AG08396 (cell line): Measurements from ENCODE around the gene CASP7.

Experiments
- DNase-seq: peaks from one replicate; pipeline ENCODE4 v3.0.0; 2012; ENCODE audit warnings: low spot score, mixed read lengths

The CASP7 gene

DNA sequence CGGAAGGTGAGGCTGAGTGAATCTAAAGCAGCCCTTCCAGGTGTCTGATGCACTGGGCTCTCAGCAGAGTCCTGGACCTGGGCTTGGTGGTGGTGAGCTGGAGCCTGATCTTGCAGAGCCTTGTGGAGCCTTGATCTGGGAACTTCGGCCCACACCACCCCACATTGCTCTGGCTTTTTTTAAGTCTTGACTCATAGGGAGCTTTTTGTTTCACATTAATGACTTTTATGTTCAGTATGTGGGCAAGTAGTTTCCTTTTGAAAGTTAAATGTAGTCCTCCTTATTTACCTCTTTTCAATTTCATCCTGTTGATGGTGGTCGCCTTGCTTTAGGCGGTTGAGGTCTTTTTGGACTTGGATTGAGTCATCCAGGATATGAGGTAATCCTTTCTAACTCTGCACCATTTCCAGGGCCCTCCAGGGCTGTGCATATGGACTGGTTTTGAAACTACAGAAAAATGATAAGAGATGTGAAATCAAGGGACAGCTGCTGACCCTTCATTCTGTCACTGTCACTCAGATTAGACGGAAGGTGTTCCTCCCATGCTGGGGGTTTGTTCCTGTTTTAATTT lies 12.9 kb upstream of the CASP7 start:
- DNase-seq, result no peak

DNA sequence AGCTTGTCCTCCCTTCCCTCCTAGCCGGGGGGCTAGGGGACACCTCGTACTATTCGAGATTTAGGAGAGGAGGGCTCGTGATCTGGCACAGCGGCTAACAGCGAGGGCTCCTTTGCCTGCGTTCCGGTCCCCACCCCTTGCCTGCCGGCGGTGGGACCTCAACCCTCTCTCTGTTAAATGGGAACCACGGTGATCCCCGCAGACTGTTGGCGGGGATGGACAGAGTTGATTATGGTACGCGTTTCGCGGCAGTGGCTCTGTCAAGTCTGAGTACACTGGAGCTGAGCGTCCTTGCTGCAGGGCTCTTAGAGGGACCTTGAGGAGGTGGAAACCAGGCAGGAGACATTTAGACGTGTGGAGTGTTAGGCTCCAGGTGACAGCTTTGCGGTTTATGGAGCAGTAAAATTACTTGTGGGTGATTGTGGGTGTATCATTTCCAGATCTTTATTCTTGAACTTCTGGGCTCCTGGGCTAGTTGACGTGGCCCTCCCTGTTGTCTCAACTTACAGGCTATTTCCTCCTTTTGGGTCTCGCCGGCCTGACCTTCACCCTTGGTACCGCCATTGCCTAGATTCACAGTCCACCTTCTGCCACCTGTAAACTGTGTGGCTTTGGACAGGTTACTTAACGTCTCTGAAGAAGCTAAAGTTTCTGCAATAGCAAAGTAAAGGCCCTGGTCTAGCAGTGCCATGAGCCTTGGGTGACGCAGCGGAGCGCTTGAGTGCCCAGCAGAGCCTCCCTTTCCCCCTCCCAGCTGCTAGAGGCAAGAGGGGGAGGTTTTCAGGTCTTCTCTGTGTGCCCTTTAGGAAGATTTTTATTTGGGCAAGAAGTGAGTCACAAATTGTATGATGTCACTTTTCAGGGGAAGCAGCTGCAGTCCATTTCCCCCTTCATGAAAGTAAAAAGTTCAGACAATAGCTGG lies 739 bp downstream of the CASP7 start:
- peak; percentile 36 for DNase-seq

GRCh38 chr10:113681533-113682470 lies 2.1 kb downstream of the CASP7 start:
- DNase-seq, result no peak

GRCh38 chr10:113683300-113683699 lies 3.6 kb downstream of the CASP7 start:
- DNase-seq, result no peak

GRCh38 chr10:113686028-113686427 lies 6.3 kb downstream of the CASP7 start:
- no peak for DNase-seq

GRCh38 chr10:113687037-113687436 lies 7.3 kb downstream of the CASP7 start:
- no peak for DNase-seq

DNA sequence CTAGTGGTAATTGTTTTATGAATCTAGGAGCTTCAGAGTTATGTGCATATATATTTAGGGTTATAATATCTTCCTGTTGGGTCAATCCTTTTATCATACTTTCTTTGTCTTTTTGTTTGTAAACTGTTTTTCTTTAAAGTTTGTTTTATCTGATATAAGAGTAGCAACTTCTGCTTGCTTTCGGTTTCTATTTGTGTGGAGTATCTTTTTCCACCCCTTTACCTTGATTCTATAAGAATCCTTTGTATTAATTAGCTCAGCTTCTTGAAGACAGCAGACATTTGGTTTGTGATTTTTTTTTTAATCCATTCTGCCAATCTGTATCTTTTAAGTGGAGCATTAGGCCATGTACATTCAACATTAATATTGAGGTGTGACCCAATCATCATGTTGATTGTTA lies 9.3 kb downstream of the CASP7 start:
- no peak for DNase-seq

GRCh38 chr10:113689574-113689973 lies 9.9 kb downstream of the CASP7 start:
- no peak for DNase-seq

DNA sequence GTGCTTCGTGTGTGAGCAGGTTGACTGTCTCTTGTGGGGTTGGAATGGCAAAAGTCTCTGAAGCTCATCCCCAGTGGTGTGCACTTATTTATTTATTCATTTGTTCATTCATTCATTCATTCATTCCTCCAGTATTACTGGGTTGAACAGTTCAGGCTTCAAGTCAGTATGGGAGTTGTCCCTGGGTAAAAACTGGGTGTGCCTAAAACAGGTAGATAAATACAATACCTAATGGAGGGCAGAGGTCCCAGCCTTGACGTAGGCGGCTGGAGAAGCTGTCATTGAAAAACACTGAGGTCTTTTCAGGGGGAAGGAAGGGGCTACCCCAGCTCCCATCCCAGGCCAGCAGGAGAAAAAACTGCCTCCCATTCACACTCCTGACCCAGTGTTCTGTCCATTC lies 11.0 kb downstream of the CASP7 start:
- no peak for DNase-seq

DNA sequence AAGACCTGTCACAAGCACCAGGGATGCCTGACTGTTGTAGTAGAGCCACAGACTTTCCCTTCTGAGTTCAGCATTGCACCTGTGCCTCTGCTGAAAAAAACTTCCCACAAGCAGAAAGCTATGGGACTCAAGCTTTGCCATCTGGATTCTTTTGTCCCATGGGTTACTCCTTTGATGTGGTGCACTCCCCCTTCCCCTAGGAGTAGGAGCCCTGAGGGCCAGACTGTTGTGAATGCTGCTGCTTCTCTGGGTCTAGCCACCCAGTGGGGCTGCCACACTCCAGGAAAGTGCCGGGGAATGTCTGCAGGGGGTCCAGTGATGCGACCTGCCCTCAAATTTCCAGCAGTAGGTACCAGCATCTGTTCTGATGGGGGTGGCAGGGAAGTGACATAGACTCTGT lies 11.7 kb downstream of the CASP7 start:
- DNase-seq, result no peak

DNA sequence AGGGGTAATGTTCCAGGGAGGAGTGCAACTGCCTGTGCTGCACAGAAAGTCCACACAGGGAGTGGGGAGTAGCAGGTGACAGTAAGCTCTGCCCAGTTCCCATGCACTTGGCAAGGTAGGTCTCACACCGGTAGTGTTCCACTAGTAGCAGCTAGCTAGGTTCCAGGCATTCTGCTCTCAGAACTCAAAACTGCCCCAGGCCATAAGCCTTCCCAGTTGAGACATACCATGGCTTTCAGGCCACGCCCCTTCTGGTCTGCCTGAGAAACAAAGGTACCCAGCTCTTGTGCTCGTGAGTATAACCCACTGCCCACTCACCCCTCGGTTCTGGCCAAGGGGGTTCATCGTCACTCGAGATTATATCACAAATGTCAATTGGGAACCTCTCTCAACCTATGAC lies 12.6 kb downstream of the CASP7 start:
- no peak for DNase-seq

GRCh38 chr10:113693348-113693747 lies 13.6 kb downstream of the CASP7 start:
- no peak for DNase-seq

DNA sequence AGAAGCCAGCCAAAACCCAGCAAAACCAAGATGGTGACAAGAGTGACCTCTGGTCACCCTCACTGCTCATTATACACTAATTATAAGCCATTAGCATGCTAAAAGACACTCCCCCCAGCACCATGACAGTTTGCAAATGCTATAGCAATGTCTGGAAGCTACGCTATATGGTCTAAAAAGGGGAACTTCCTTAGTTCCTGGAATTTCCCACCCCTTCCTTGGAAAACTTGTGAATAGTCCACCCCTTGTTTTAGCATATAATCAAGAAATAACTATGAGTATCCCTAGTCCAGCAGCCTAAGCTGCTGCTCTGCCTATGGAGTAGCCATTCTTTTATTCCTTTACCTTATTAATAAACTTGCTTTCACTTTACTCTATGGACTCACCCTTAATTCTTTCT lies 16.0 kb downstream of the CASP7 start:
- no peak for DNase-seq

GRCh38 chr10:113697595-113697994 lies 17.9 kb downstream of the CASP7 start:
- no peak for DNase-seq

- DNase-seq, result peak; percentile 22
These were observed 25.1 kb downstream of the CASP7 start for GRCh38 chr10:113704637-113705343.

DNA sequence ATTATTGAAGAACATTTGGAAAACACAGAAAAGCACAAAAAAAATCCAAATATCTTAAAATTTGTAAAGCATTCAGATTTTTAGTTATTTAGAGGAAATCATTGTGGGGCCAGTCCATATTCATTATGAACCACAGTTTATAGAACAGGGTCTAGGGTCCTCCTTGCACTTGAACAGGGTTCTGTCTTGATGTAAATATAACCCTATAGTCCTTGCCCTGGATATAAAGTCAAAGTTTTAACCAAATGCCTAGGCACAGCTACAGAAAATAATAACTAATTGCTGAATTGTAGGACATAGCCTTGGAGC lies 25.6 kb downstream of the CASP7 start:
- no peak for DNase-seq

GRCh38 chr10:113706623-113707022 lies 26.9 kb downstream of the CASP7 start:
- no peak for DNase-seq

- DNase-seq, result no peak
These were observed 28.9 kb downstream of the CASP7 start for GRCh38 chr10:113708640-113709039.

GRCh38 chr10:113709221-113709838 lies 29.6 kb downstream of the CASP7 start:
- DNase-seq, result peak; percentile 67

DNA sequence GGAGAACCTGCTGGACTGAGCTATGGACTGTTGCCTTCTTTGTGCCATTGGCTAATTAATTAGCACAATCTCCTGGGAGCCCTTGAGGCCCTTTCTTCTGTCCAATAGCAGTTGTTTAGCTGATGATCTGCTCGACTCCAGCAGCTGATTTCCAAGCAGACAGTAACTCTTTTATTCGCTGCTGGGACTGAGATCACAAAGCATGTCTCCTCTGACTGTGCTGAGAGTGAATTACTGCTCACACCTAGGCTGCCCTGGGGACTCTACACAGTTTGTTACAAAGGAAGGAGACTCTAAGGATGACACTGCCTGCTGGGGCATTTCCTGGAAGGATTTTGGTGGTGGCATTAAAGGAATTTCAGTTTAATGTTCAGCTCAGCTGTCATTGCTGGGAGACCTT lies 31.4 kb downstream of the CASP7 start:
- no peak for DNase-seq

GRCh38 chr10:113712024-113712423 lies 32.3 kb downstream of the CASP7 start:
- DNase-seq, result no peak
